K562 (cell line): Measurements from ENCODE around the gene RGS14. TPM values are rescaled to one million over a fixed set of nuclear protein-coding genes. Genes with fewer than 3 reads are reported as not detected.

Experiments
- ATAC-seq: fragments of 200-7000 bp; cut with Tn5 transposase; 3 replicates; pipeline ENCODE4 v1.9.1; 2020; ENCODE audit warnings: moderate library complexity
- BruUV-seq: library from RNA; stranded (reverse); fragments of 400-500 nt; replicated peaks from 2 replicates; lab custom pipeline; 2021; lab: Mats Ljungman, UMichigan
- CTCF ChIA-PET: fragments of 300-600 bp; formaldehyde crosslinking; extraction: SDS; loops from one replicate; lab custom pipeline; 2021; ENCODE audit warnings: low intra/inter-chr PET ratio; lab: Yijun Ruan, JAX
- POLR2A ChIA-PET: fragments of 300-600, 350-650 bp; sonication (Branson Sonifier 250); formaldehyde crosslinking; extraction: SDS; loops from one replicate; lab custom pipeline; 2021; ENCODE audit warnings: antibody characterized with exemption, inconsistent platforms; lab: Yijun Ruan, JAX
- DNase-seq, 4 experiments: peaks; one replicate each; pipeline versions ENCODE4 v3.0.0 to v3.0.0-alpha.2; 2011 to 2018; ENCODE audit warnings: low spot score in 3 of 4, mixed read lengths in 3 of 4; ENCODE audit errors: extremely low read depth in 1 of 4
- FAIRE-seq: peaks from 2 replicates; lab custom pipeline; 2011; peaks lifted over from hg19 to GRCh38; lab: Jason Lieb, UNC
- H2AFZ ChIP-seq: 2 replicates; pipeline ENCODE4 v1.6.0; 2011; ENCODE audit warnings: low read depth, low read length, control low read depth, inconsistent platforms
- H3K27ac ChIP-seq: fragments of 200-600 bp; 3 replicates; pipeline ENCODE4 v1.8.0; 2011; ENCODE audit warnings: low read depth, mild to moderate bottlenecking, control low read depth, inconsistent platforms, low read length, moderate library complexity, mixed read lengths; ENCODE audit errors: extremely low read depth
- H3K27me3 ChIP-seq, 2 experiments: fragments of 300-600 bp in 1 of 2; 2 replicates in 1 of 2; 3 replicates in 1 of 2; pipeline versions ENCODE4 v1.6.0 to v1.8.0; 2011; ENCODE audit warnings: inconsistent platforms in 2 of 2, low read length in 2 of 2, mild to moderate bottlenecking in 1 of 2, mixed read lengths in 1 of 2, moderate library complexity in 1 of 2; ENCODE audit not compliant: control insufficient read depth in 2 of 2, insufficient read depth in 2 of 2
- H3K36me3 ChIP-seq: fragments of 300-600 bp; 3 replicates; pipeline ENCODE4 v1.8.0; 2011; ENCODE audit warnings: mild to moderate bottlenecking, low read length, inconsistent platforms; ENCODE audit not compliant: control insufficient read depth, insufficient read depth
- H3K4me1 ChIP-seq, 2 experiments: fragments of 200-600 bp in 1 of 2; replicated peaks in 1 of 2; 2 replicates in 1 of 2; 3 replicates in 1 of 2; pipeline versions ENCODE4 v1.5.1 to v1.8.0; 2011; ENCODE audit warnings: inconsistent platforms in 2 of 2, low read length in 2 of 2, mild to moderate bottlenecking in 1 of 2, mixed read lengths in 1 of 2, moderate library complexity in 1 of 2; ENCODE audit not compliant: control insufficient read depth in 2 of 2, insufficient read depth in 2 of 2
- H3K4me2 ChIP-seq: 2 replicates; pipeline ENCODE4 v1.6.1; 2011; ENCODE audit warnings: low read length, control low read depth, inconsistent platforms, mixed read lengths; ENCODE audit not compliant: insufficient read depth
- H3K4me3 ChIP-seq: fragments of 200-600 bp; sonication (generic), shearing (Covaris generic); 2 replicates; pipeline ENCODE4 v1.5.1; 2016; ENCODE audit warnings: control low read depth, inconsistent platforms
- H3K79me2 ChIP-seq: fragments of 200-600 bp; 3 replicates; pipeline ENCODE4 v1.8.0; 2011; ENCODE audit warnings: low read length, inconsistent platforms; ENCODE audit not compliant: control insufficient read depth, insufficient read depth
- H3K9ac ChIP-seq, 2 experiments: 2 replicates each; pipeline versions ENCODE4 v1.6.0 to v1.6.1; 2011; ENCODE audit warnings: low read depth in 2 of 2, low read length in 2 of 2, control low read depth in 1 of 2, inconsistent platforms in 1 of 2, mild to moderate bottlenecking in 1 of 2, mixed read lengths in 1 of 2; ENCODE audit not compliant: insufficient read depth in 1 of 2
- H3K9me1 ChIP-seq: one replicate; pipeline ENCODE4 v1.6.0; 2011; ENCODE audit warnings: inconsistent platforms, mild to moderate bottlenecking, low read length, moderate library complexity; ENCODE audit not compliant: control insufficient read depth, insufficient read depth
- H3K9me3 ChIP-seq: replicated peaks from 2 replicates; pipeline ENCODE4 v1.5.1; 2011; ENCODE audit warnings: low read depth, low read length, inconsistent platforms; ENCODE audit not compliant: control insufficient read depth, insufficient read depth
- H4K20me1 ChIP-seq: replicated peaks from 2 replicates; pipeline ENCODE4 v1.6.1; 2011; ENCODE audit warnings: low read length, inconsistent platforms, mixed read lengths; ENCODE audit not compliant: control insufficient read depth, insufficient read depth
- BRD4 ChIP-seq: fragments of 200-600 bp; sonication (generic); IDR thresholded peaks from 2 replicates; pipeline ENCODE4 v1.6.1; 2017; ENCODE audit warnings: inconsistent platforms
- EHMT2 ChIP-seq: fragments of 450-650 bp; IDR thresholded peaks from 2 replicates; pipeline ENCODE4 v1.6.1; 2018; ENCODE audit warnings: antibody characterized with exemption
- MIER1 ChIP-seq: fragments of 450-650 bp; IDR thresholded peaks from 2 replicates; pipeline ENCODE4 v1.6.1; 2016; ENCODE audit warnings: antibody characterized with exemption, mild to moderate bottlenecking, low read depth
- NFIX ChIP-seq: fragments of 250-450 bp; sonication (Bioruptor Pico); IDR thresholded peaks from 2 replicates; pipeline ENCODE4 v1.4.0; 2020; ENCODE audit warnings: low read depth, mild to moderate bottlenecking, moderate library complexity
- PHF8 ChIP-seq: fragments of 200-600 bp; sonication (generic); IDR thresholded peaks from 2 replicates; pipeline ENCODE4 v1.6.1; 2012; ENCODE audit warnings: mixed run types, mild to moderate bottlenecking, inconsistent platforms, low read length, moderate library complexity, borderline replicate concordance
- PRPF4 ChIP-seq: fragments of 200-400 bp; formaldehyde crosslinking; IDR thresholded peaks from one replicate; pipeline ENCODE4 v1.6.1; 2017; ENCODE audit warnings: low read length, low read depth, mild to moderate bottlenecking; ENCODE audit not compliant: insufficient read depth, poor library complexity, severe bottlenecking
- RB1 ChIP-seq: fragments of 450-650 bp; IDR thresholded peaks from 2 replicates; pipeline ENCODE4 v1.6.1; 2017; ENCODE audit warnings: low read depth, mild to moderate bottlenecking
- STAG1 ChIP-seq: sonication (generic); formaldehyde crosslinking; IDR thresholded peaks from 2 replicates; pipeline ENCODE4 v1.5.0; 2020; ENCODE audit warnings: missing genetic modification reagents, borderline replicate concordance
- TCF3 ChIP-seq: sonication (generic); formaldehyde crosslinking; IDR thresholded peaks from 2 replicates; pipeline ENCODE4 v1.4.0; 2020; ENCODE audit warnings: mild to moderate bottlenecking, missing genetic modification reagents
- TEAD1 ChIP-seq, 2 experiments: fragments of 450-650 bp in 1 of 2; sonication (generic) in 1 of 2; formaldehyde crosslinking; IDR thresholded peaks; 2 replicates each; pipeline versions ENCODE4 v1.4.0 to v1.8.0; 2020 to 2022; ENCODE audit warnings: mild to moderate bottlenecking in 2 of 2, missing genetic modification reagents in 1 of 2
- TGIF2 ChIP-seq: sonication (generic); formaldehyde crosslinking; IDR thresholded peaks from 2 replicates; pipeline ENCODE4 v1.8.1; 2022; ENCODE audit warnings: mild to moderate bottlenecking, missing genetic modification reagents, moderate library complexity
- ZBTB8A ChIP-seq: fragments of 450-650 bp; IDR thresholded peaks from 2 replicates; pipeline ENCODE4 v1.6.1; 2018; ENCODE audit warnings: mild to moderate bottlenecking, moderate library complexity; ENCODE audit not compliant: partially characterized antibody
- ZKSCAN8 ChIP-seq: fragments of 200-800 bp; sonication (Bioruptor generic); IDR thresholded peaks from 2 replicates; pipeline ENCODE4 v1.6.1; 2016; ENCODE audit warnings: missing genetic modification characterization, missing compliant biosample characterization
- ZNF3 ChIP-seq: fragments of 250-450 bp; sonication (Bioruptor Pico); IDR thresholded peaks from 2 replicates; pipeline ENCODE4 v1.5.0; 2021; ENCODE audit warnings: mild to moderate bottlenecking, moderate library complexity
- WGBS: fragments of 100-300 bp; shearing (Covaris generic); methylation state at CpG from one replicate; pipeline ENCODE4 v1.1.6; 2016; ENCODE audit warnings: low coverage, mixed read lengths; ENCODE audit not compliant: insufficient coverage; ENCODE audit errors: missing lambda C conversion rate; 5-methylcytosine and 5-hydroxymethylcytosine counted together
- in situ Hi-C: fragments of 300-500 bp; cut with MboI; formaldehyde crosslinking; loops from 4 replicates; pipeline ENCODE4 v1.15.0; 2018; ENCODE audit warnings: inconsistent platforms, mixed read lengths
- intact Hi-C: fragments of 100-400 bp; cut with micrococcal nuclease; formaldehyde crosslinking; loops from 2 replicates; pipeline ENCODE4 v1.14.2; 2022
- polyA plus RNA-seq, 8 experiments: library from polyadenylated mRNA; depleted of rRNA in 4 of 8; stranded (reverse) in 5 of 8; unstranded in 3 of 8; fragments of >200 nt; fragmentation: Nextera tagmentation in 2 of 8; fragmentation: Illumina TruSeq in 1 of 8; extraction: Ambion mirVana in 2 of 8; extraction: Trizol in 1 of 8; gene quantifications; 2 replicates each; pipeline versions ENCODE4 v1.2.1 to v1.2.3, GENCODE V29; 2011 to 2014; ENCODE audit warnings: inconsistent platforms in 1 of 8, missing spikeins in 1 of 8
- total RNA-seq, 7 experiments: library from RNA; depleted of rRNA in 6 of 7; stranded (reverse); fragments of >200 nt in 6 of 7; fragmentation: Illumina TruSeq in 2 of 7; extraction: Trizol in 2 of 7; gene quantifications; 2 replicates each; pipeline versions ENCODE4 v1.2.1 to v1.2.3, GENCODE V29; 2011 to 2021; ENCODE audit warnings: low replicate concordance in 1 of 7
- TF ChIP-seq, protein P1 (sequence below): sonication (generic); formaldehyde crosslinking; IDR thresholded peaks from 2 replicates; pipeline ENCODE4 v1.9.0; 2022; ENCODE audit warnings: mild to moderate bottlenecking, missing genetic modification reagents

The RGS14 gene
- total and polyA plus RNA-seq, 9 of the 15 experiments (the other 6 are each of a cell fraction or from before 2014, with no cell fraction given) = 0.28 to 75.9 (median 34.5) TPM

DNA sequence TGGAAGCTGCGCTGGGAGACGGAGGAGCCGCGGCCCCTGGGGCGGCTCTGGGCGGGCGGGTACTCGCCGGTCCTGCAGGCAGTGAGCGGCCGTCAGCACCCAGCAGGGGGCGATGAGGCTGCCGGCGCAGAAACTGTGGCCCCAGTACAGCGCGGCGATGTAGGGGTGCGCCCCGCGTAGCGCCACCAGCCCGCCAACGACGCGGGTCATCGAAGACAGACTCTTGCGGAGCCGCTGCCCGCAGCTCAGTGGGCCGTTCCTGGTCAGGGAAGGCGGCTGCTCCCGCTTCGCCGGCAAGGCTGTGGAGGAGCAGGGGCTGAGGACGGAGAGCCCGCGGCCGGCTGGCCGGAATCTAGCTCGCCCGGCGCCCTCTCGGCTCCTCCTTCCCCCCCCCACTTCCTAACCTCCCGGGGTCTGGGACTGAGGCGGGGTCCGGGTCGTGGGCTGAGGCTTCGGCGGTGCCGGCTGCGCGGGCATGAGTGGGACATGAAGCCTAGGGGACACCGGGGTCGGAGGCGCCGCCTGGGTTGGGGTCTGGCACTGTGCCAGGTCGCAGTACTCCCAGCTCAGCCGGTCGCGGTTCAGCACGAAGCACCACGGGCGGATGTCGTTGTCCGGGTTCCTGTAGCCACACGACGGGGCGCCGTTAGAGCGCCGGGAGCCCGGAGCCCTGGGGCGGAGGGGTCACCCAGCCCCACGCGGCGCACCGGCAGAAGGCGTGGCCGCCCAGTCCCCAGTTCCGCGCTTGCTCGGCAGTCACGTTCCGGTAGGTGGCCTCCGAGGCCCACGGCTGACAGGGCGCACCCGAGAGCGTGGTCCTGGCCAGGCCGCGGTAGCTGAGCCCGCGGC lies 46.3 kb downstream of the RGS14 start:
- Histone ChIP-seq H3K27me3 (no peaks in the 10 kb centered on the region), H3K4me2 (peak overlapping the region; percentile 80), H3K4me1 (peaks cover 10 to 48% of the 10 kb centered on the region in 2 experiments), H3K79me2 (peaks cover 4% of the 10 kb centered on the region; the same call in 1 of the 3 replicates), H3K27ac (peak overlapping the region; percentile 86), H3K36me3 (no peaks in the 10 kb centered on the region), H3K9ac (peak overlapping the region; percentile 83 to 92), H3K9me1 (no peaks in the 10 kb centered on the region), H2AFZ (peak overlapping the region; percentile 98), H4K20me1 (no peaks in the 10 kb centered on the region), H3K4me3 (peak overlapping the region; percentile 62), H3K9me3 (no peaks in the 10 kb centered on the region)
- intact Hi-C loops = loop anchor here (1.0 to 2.0 kb wide), 2 partner anchors 50 to 97 kb away; no protein-coding TSS in a partner anchor
- peak; percentile 96 for ATAC-seq
- under 1% methylated on average over 75 of the region's 93 CpGs for WGBS
- no TSS peak for BruUV-seq
- ChIA-PET POLR2A (interaction anchor here (0.6 to 2.5 kb wide), 32 partner anchors 8 to 346 kb away, joined by 3 to 19 read pairs (median 5); partner anchors contain the start of genes LMAN2 and PDLIM7), CTCF (interaction anchor here (0.8 to 4.0 kb wide), 5 partner anchors 43 to 98 kb away, joined by 3 to 107 read pairs (median 7); partner anchors contain the start of gene PRR7)
- peak; percentile 86 for FAIRE-seq
- peak; percentile 94 to 95 (median 94) for DNase-seq
- in situ Hi-C loops = no loop called here
- 0 out of 2 replicates have a peak, but pooled peaks have one; percentile 28 for TF ChIP-seq BRD4
- TF ChIP-seq TCF3 (CRISPR knock-in tag) = peak; percentile 58
- TF ChIP-seq ZNF3 = no peak
- TF ChIP-seq MIER1 = no peak
- TF ChIP-seq PHF8 = peak; percentile 53; the same call in 1 of the 2 replicates
- TF ChIP-seq STAG1 (CRISPR knock-in tag) = peak; percentile 51; the same call in 1 of the 2 replicates
- TF ChIP-seq, protein P1, sequence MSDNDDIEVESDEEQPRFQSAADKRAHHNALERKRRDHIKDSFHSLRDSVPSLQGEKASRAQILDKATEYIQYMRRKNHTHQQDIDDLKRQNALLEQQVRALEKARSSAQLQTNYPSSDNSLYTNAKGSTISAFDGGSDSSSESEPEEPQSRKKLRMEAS = peak; percentile 97
- no peak for TF ChIP-seq ZBTB8A
- TF ChIP-seq EHMT2 = no peak
- TF ChIP-seq NFIX (CRISPR knock-in tag) = peak; percentile 99
- TF ChIP-seq ZKSCAN8 = no peak
- TF ChIP-seq TEAD1 (CRISPR knock-in tag; IDR thresholded peaks at IDR 0.05) = peak in 1 of 2 experiments; percentile 80; a peak in 2 of 4 replicates
- peak; percentile 89 for TF ChIP-seq TGIF2 (CRISPR knock-in tag)
- TF ChIP-seq RB1 = peak; percentile 95
- TF ChIP-seq PRPF4 = no peak
